ENCODE results near the gene LCN15.
"Not testable (repeated sequence)": the region's sequence is repeated elsewhere in the genome, so short reads cannot be mapped to it uniquely, and the experiment has no call there.

Gene LCN15

GRCh38 chr9:136775191-136775590 is 10.9 kb upstream of the LCN15 start:
- DNase-seq, result no peak

GRCh38 chr9:136774416-136775045 is 10.2 kb upstream of the LCN15 start:
- DNase-seq, result no peak

DNA sequence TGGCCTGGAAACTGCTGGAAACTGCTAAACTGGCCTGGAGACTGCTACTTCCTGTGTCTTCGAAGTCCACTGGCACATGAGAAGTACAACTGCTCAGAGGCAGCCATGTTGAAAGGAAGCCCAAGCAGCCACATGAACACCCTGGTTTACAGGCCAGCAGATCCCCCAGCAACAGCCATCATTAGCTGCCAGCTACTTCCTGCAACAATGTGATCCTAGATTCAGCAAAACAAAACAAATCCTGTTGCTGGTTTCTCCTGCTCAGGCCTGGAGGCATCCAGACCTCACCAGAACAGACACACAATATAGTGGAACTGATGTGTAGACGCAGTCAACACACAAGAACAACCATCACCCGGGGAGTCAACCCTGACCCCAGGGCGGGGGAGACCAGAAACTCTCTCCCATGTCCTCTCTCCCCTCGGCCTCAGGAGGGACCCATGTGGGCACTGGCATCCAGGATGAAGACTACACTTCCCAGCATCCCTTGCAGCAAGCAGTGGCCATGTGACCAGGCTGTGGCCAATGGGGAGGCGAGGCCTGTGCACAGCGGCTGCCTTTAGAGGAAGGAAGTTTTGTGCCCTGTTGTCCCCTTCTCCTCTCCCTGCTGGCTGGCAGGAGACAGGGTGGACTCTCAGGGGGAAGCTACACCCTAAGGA is 9.2 kb upstream of the LCN15 start:
- peak in 7 of 56 donors; percentile 11 to 44 (median 25) for DNase-seq

DNA sequence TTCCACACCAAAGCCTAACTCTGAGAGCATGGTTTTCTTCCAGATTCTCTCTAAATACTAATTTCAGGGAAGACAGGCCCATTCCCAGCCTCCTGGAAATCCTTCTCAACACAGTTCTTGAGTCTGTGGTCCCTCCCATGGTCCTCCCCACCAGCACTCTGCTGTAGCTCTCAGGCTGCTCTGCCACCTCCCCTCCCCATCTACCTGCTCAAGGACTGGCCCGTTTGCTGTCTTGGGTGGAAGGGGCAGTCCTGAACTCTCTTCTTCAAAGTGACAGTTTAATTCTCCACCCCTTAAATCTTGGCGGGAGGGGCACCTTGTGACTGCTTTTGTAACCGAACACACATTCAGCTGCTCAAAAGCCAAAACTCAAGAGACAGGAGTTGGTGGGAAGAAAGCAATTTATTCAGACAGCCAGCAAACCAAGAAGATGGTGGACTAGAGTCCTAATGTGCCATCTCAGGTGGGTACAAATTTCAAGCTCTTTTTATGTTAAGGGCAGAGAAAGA is 7.6 kb upstream of the LCN15 start:
- no peak for DNase-seq

DNA sequence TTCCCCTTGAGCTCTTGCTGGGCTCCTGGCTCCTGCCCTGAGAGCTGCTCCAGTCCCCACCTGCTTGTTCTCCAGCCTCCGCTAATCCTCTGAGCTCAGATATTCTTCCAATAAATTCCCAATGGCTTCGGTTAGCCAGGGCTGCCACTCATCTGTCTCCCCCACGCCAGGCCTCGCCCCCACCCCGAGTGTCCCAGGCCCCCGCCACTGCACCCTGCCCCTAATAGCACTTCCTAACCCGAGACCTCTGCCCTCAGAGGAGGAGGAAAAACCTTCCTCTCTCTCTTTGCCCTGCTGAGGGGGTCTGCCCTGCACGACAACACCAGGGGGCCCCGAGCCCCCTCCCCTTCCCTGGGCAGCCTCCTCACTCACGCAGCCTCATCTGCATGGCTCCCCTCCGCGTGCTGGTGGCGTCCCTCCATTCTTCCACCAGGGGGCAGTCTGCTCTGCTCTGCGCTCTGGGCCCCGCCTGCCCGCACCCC is 5.4 kb upstream of the LCN15 start:
- DNase-seq, result peak in 11 of 56 donors; percentile 5 to 53 (median 17)

- peak in 26 of 56 donors; percentile 7 to 59 (median 28) for DNase-seq
Observed at GRCh38 chr9:136766410-136767120, 2.2 kb upstream of the LCN15 start.

DNA sequence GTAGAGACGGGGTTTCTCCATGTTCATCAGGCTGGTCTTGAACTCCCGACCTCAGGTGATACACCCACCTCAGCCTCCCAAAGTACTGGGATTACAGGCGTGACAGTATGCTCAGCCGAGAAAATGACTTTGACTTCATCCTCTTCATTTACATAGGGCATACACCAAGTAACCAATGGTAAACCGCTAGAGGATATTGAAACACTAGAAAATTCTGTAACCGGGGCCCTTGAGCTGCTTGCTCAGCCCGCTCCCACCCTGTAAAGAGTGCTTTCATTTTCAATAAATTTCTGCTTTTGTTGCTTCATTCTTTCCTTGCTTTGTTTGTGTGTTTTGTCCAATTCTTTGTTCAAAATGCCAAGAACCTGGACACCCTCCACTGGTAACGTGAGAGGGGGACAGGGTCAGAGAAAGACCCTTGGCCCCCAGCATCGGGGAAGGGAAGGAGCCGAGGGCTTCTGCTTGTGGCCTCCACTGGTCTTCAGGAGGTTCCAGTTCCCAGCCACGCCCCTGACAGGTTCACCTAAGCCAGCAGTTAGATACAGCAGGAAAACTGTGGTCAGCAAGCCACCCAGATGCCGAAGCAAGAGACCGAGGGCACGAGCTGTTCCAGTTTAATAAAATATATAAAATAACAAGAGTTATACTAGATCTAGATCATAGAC is 1.6 kb upstream of the LCN15 start:
- not testable (repeated sequence) for DNase-seq

DNA sequence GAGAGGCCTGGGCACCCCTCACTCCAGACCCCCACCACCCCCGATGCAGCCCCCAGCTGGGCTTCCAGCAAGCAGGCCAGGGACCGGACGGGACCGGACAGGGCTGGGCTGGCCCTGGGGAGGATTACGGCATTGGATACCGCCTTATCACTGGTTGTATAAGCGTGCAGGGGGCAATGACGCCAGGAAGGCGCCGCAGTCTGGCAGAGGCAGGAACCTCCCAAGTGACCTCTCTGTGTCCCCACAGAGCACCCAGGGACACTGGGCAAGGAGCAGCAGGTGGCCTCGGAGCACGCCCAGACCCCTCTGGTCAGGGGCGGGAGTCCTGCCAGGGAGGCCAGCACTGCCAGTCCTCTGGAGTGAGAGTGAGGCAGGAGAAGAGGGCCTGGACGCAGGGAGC is 723 bp upstream of the LCN15 start:
- DNase-seq, result no peak

DNA sequence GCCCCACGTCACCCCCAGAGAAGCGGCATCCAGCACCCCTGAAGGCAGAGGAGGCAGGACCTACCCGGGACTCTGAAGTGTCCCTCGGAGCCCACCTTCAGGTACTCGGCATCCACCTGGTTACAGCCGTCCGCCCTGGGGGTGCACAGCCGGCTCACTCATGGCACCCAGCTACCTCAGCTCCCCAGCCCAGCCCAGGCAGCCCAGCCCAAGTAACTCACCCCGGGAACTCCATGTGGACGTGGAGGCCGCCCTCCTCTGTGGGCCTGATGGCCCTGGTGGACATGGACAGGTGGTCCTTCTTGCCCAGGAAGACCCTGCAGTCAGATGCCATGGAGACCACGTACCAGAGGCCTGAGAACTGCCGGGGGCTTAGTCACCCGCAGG is 676 bp downstream of the LCN15 start:
- no peak for DNase-seq

DNA sequence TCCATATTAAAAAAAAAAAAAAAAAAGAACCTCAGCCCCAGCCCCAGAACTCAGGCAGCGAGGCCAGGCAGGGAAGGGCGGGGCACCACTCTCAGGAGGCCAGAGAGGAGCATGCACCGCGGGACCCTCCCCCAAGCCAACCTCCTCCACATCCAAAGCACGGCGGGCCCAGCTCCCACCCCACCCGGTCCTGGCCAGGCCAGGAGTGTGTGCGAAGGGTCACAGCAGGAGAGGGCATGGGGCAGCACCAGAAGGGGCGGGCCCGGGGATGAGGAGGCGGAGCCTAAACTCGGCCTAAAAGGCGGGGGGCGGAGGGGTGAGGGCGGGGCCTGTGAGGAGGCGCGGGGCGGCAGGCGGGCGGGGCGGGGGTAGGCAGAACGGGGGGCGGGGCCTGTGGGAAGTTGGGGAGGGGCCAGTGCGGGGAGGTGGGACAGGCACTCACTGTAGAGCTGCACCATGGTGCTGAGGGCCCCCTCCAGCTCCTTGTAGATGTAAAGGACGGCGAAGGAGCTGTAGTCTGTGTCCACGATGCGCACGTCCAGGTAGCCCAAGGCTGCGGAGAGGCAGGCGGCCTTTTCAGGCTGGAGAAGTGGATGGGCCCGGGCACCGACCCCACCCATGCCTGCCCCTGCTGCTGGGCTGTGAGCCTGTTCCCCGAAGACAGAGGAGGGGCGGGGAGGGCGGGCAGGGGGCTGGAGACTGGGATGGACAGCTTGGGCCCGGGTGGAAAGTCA is 1.2 kb downstream of the LCN15 start:
- no peak for DNase-seq

GRCh38 chr9:136762221-136762691 is 2.1 kb downstream of the LCN15 start:
- no peak for DNase-seq

GRCh38 chr9:136761545-136761981 is 2.8 kb downstream of the LCN15 start:
- DNase-seq, result no peak

DNA sequence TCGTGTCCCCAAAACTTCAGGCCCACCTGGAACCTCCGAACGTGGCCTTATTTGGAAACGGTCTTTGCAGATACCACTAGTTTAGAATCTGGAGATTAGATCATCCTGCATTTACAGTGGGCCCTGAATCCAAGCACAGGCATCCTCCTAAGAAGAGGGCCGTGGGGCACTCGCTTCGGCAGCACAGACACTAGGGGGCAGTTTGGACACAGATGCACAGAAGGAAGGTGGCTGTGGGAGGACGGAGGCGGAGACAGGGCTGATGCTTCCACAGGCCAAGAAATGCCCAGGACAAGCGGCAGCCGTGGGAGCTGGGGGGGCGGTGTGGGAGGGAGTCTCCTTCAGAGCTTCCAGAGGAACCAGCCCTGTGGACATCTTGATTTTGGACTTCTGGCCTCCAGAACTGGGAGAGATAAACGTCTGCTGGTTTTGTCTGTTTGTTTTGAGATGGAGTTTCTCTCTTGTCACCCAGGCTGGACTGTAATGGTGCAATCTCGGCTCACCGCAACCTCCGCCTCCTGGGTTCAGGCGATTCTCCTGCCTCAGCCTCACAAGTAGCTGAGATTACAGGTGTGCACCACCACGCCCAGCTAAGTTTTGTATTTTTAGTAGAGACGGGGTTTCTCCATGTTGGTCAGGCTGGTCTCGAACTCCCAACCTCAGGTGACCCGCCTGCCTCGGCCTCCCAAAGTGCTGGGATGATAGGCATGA is 3.3 kb downstream of the LCN15 start:
- peak in 23 of 56 donors; percentile 8 to 57 (median 24) for DNase-seq

- no peak for DNase-seq
Observed at GRCh38 chr9:136760424-136760823, 3.9 kb downstream of the LCN15 start.

DNA sequence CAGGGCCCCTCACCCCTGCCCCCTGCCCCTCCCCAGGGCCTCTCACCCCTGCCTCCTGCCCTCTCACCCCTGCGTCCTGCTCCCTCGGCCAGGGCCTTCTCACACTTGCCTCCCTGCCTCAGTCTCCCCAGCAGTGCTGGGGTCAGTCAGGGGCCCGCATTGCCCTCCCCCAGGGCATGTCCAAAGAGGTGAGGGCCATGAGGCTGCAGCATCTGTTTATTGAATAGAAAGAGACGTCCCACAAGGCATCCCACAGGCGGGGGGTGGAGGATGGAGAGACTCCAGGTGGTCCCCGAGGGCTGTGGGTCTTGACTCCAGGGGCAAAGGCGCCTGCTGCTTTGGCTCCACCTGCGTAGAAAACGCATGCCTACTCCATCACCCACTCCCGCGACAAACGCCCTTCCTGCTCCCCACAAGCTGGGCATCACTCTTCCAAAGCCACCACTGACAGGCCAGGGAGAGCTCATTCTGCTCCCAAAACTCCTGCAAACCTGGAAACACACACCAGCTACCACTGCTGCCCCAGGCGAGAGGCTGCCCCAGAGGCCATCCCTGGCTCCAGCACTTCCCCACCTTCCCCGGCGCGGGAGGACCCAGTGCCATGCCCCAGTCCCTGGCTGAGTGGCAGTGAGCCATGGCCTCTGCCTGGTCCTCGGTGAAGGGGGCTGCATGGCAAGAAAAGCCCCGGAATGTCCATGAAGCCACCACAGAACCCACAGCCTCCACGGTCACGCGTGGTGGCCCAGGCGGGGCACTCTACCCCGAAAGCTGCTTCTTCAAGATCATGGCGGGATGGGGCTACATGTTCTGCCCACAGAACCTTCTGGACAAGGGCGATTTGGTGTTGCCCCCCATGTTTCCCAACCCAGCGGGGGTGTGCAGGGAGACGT is 4.6 kb downstream of the LCN15 start:
- no peak for DNase-seq

DNA sequence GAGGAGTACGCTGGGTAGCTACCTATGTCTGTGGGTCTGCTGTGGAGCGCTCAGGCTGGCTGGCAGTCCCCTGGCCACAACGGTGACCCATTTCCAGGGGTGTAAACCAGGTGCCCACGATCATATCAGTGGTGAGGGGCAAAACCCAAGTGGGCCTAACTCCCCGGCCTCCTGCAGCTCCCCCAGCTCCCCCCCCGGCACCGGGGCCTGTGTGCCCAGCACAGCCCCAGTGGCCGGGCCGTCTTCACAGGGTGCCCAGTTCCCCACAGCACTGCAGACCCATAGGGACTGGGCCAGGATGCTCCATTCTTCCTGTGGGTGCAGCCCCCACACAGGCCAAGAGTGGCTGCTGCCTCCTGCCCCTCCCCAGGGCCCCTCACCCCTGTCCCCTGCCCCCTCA is 5.3 kb downstream of the LCN15 start:
- no peak for DNase-seq

GRCh38 chr9:136757751-136758140 is 6.6 kb downstream of the LCN15 start:
- DNase-seq, result no peak

DNA sequence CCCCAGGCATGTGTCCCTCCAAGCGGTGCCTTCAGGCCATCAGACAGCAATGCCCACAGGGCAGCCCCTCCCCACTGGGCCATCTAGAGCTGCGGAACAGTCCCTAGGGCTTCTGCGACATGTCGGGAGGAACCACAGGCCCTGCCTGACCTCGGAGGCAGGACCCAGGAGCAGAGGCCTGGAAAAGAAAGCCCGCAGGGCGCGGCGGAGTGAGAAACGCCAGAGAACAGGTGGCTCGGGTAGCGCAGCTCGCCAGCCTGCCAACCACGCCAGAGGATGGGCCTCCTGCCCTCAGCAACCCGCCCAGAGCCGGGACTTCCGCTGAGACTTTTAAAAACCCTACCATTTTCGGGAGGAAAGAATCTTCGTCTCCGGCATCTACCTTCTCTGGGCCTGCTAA is 7.0 kb downstream of the LCN15 start:
- DNase-seq, result no peak

DNA sequence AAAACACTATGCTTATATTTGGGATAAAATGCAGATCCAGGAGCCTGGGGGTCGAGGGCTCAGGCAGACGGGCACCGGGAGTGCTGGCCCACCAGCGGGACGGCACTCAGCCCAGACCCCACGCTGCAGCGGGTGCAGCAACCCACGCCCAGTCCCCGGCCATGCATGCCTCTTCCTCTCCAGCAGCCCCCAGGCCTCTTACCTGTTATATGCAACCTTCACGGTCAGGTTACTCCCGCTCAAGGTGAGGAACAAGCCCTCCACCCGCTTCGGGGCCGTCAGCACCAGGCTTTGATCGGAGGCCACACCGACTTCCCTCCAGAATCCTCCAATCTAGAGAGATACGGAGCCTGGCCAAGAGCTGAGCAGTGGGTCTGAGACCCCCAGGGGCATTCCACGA is 7.5 kb downstream of the LCN15 start:
- DNase-seq, result no peak

Data from nucleus accumbens (tissue), 56 donors.